Hepatocyte (in vitro differentiated cells): ENCODE measurements around the gene ARL6IP4. TPM values are rescaled to one million over a fixed set of nuclear protein-coding genes. Genes with fewer than 3 reads are reported as not detected.

Experiments
- DNase-seq: peaks from one replicate; pipeline ENCODE4 v3.0.0-alpha.2; 2016; ENCODE audit warnings: low spot score
- H2AFZ ChIP-seq: fragments of 200-600 bp; sonication (generic); 2 replicates; pipeline ENCODE4 v1.6.0; 2016; ENCODE audit warnings: antibody characterized with exemption, mild to moderate bottlenecking
- H3K27ac ChIP-seq: fragments of 200-600 bp; sonication (generic); 2 replicates; pipeline ENCODE4 v1.5.1; 2016; ENCODE audit warnings: mild to moderate bottlenecking
- H3K27me3 ChIP-seq: fragments of 200-600 bp; sonication (generic); 2 replicates; pipeline ENCODE4 v1.6.1; 2016
- H3K36me3 ChIP-seq: fragments of 200-600 bp; sonication (generic); replicated peaks from 2 replicates; pipeline ENCODE4 v1.5.1; 2016; ENCODE audit warnings: low read depth; ENCODE audit not compliant: insufficient read depth
- H3K4me1 ChIP-seq: fragments of 200-600 bp; sonication (generic); 2 replicates; pipeline ENCODE4 v1.5.1; 2016; ENCODE audit warnings: mild to moderate bottlenecking, moderate library complexity; ENCODE audit not compliant: insufficient read depth
- H3K4me2 ChIP-seq: fragments of 200-600 bp; sonication (generic); 2 replicates; pipeline ENCODE4 v1.6.0; 2016
- H3K4me3 ChIP-seq: fragments of 200-600 bp; sonication (generic); 2 replicates; pipeline ENCODE4 v1.5.1; 2016; ENCODE audit warnings: mild to moderate bottlenecking
- H3K79me2 ChIP-seq: fragments of 200-600 bp; sonication (generic); 2 replicates; pipeline ENCODE4 v1.6.0; 2017; ENCODE audit warnings: mild to moderate bottlenecking
- H3K9me2 ChIP-seq: fragments of 200-600 bp; sonication (generic); replicated peaks from 2 replicates; pipeline ENCODE4 v1.6.0; 2017; ENCODE audit warnings: mild to moderate bottlenecking; ENCODE audit not compliant: insufficient read depth
- H3K9me3 ChIP-seq: fragments of 200-600 bp; sonication (generic); 2 replicates; pipeline ENCODE4 v1.5.1; 2016; ENCODE audit warnings: low read depth, mild to moderate bottlenecking
- H4K20me1 ChIP-seq: fragments of 200-600 bp; sonication (generic); 2 replicates; pipeline ENCODE4 v1.6.0; 2016; ENCODE audit warnings: mild to moderate bottlenecking; ENCODE audit not compliant: insufficient read depth, poor library complexity, severe bottlenecking
- CTCF ChIP-seq: fragments of 200-600 bp; sonication (generic); IDR thresholded peaks from 2 replicates; pipeline ENCODE4 v1.5.1; 2016; ENCODE audit warnings: antibody characterized with exemption, mild to moderate bottlenecking; ENCODE audit not compliant: poor library complexity
- EZH2 ChIP-seq: fragments of 200-600 bp; sonication (generic); IDR thresholded peaks from 2 replicates; pipeline ENCODE4 v1.6.1; 2016; ENCODE audit warnings: antibody characterized with exemption, mild to moderate bottlenecking, borderline replicate concordance
- EZH2phosphoT487 ChIP-seq: fragments of 200-600 bp; sonication (generic); IDR thresholded peaks from one replicate; pipeline ENCODE4 v1.6.1; 2018; ENCODE audit warnings: antibody characterized with exemption, mild to moderate bottlenecking, low read depth, moderate library complexity; ENCODE audit not compliant: unreplicated experiment, severe bottlenecking
- WGBS: methylation state at CpG from one replicate; pipeline ENCODE4 v1.1.6; 2016; ENCODE audit warnings: low lambda C conversion rate; ENCODE audit errors: missing lambda C conversion rate; 5-methylcytosine and 5-hydroxymethylcytosine counted together
- polyA plus RNA-seq: library from polyadenylated mRNA; unstranded; fragments of >200 nt; fragmentation: Nextera tagmentation; extraction: Ambion mirVana; gene quantifications from 2 replicates; pipeline ENCODE4 v1.2.1, GENCODE V29; 2016
- total RNA-seq: library from RNA; depleted of rRNA; stranded (reverse); fragments of >200 nt; gene quantifications from 2 replicates; pipeline ENCODE4 v1.2.3, GENCODE V29; 2014

The ARL6IP4 gene
- total and polyA plus RNA-seq, 2 experiments from 2014 or later, result 138 to 248 TPM

- DNase-seq, result peak; percentile 99
- H3K4me2 ChIP-seq, result peak overlapping the region; percentile 87
- peak overlapping the region; percentile 97 for H3K27ac ChIP-seq
- no peaks in the 10 kb centered on the region for H4K20me1 ChIP-seq
- H3K79me2 ChIP-seq, result peaks cover 39% of the 10 kb centered on the region
- H3K9me3 ChIP-seq, result no peaks in the 10 kb centered on the region
- peaks cover 20% of the 10 kb centered on the region for H3K4me1 ChIP-seq
- WGBS, result 2% methylated on average over 32 of the region's 32 CpGs
- H3K9me2 ChIP-seq, result no peaks in the 10 kb centered on the region
- H3K27me3 ChIP-seq, result no peaks in the 10 kb centered on the region
- H3K36me3 ChIP-seq, result no peaks in the 10 kb centered on the region
- H2AFZ ChIP-seq, result peak overlapping the region; percentile 95
- H3K4me3 ChIP-seq, result peak overlapping the region; percentile 67
- TF ChIP-seq CTCF, result no peak
- TF ChIP-seq EZH2phosphoT487, result no peak
- TF ChIP-seq EZH2, result no peak
Measured at GRCh38 chr12:122974274-122974891, 6.1 kb upstream of the ARL6IP4 start.

- no peaks in the 10 kb centered on the region for H3K9me2 ChIP-seq
- H3K36me3 ChIP-seq, result no peaks in the 10 kb centered on the region
- no peaks in the 10 kb centered on the region for H3K9me3 ChIP-seq
- H3K4me2 ChIP-seq, result peak within 1 kb of the TSS; percentile 87
- peak within 1 kb of the TSS; percentile 67 for H3K4me3 ChIP-seq
- TF ChIP-seq CTCF (no peak), EZH2phosphoT487 (no peak), EZH2 (no peak)
- H2AFZ ChIP-seq, result peak within 1 kb of the TSS; percentile 95
- DNase-seq, result peak; percentile 96
- under 1% methylated on average over 65 of the region's 66 CpGs for WGBS
- H3K27ac ChIP-seq, result peak within 1 kb of the TSS; percentile 97
- H3K4me1 ChIP-seq, result peaks cover 24% of the 10 kb centered on the region
- H3K27me3 ChIP-seq, result no peaks in the 10 kb centered on the region
- peaks cover 46% of the 10 kb centered on the region for H3K79me2 ChIP-seq
- no peaks in the 10 kb centered on the region for H4K20me1 ChIP-seq
Measured at GRCh38 chr12:122974892-122975789, 5.3 kb upstream of the ARL6IP4 start, which contains the start of gene OGFOD2. Gene OGFOD2 (plus strand): TSS chr12:122975244. CDS start chr12:122975252, 8 bp downstream.

- Histone ChIP-seq H3K4me3 (peak overlapping the region; percentile 67), H4K20me1 (no peaks in the 10 kb centered on the region), H3K4me1 (peaks cover 24% of the 10 kb centered on the region), H3K9me2 (no peaks in the 10 kb centered on the region), H3K27me3 (no peaks in the 10 kb centered on the region), H3K79me2 (peaks cover 54% of the 10 kb centered on the region), H2AFZ (no peak overlapping the region), H3K9me3 (no peaks in the 10 kb centered on the region), H3K4me2 (peak overlapping the region; percentile 87), H3K36me3 (no peaks in the 10 kb centered on the region), H3K27ac (peak overlapping the region; percentile 97)
- 22% methylated on average over 8 of the region's 8 CpGs for WGBS
- TF ChIP-seq CTCF (no peak), EZH2 (no peak), EZH2phosphoT487 (no peak)
- no peak for DNase-seq
Measured at GRCh38 chr12:122975790-122976647, 4.5 kb upstream of the ARL6IP4 start.
